Stimulated activated naive CD8-positive, alpha-beta T cell treated with anti-CD3 and anti-CD28 coated beads, Interleukin-15, amount 100 ng/mL, for 72 hours (primary cell): ENCODE measurements around the gene HFM1.
"Not testable (repeated sequence)": the region's sequence is repeated elsewhere in the genome, so short reads cannot be mapped to it uniquely, and the experiment has no call there.

Experiments used
- ATAC-seq: fragments of 150-1000 bp; cut with Tn5 transposase; 2 replicates; pipeline ENCODE4 v1.10.0; 2021; ENCODE audit warnings: mild to moderate bottlenecking, moderate library complexity
- DNase-seq, 2 donors: peaks; one replicate each; pipeline ENCODE4 v3.0.0; 2021 to 2022
- H3K27ac Mint-ChIP-seq, 2 donors: one replicate each; pipeline ENCODE4 v1.8.0; 2022; ENCODE audit warnings: mild to moderate bottlenecking in 2 of 2, mixed read lengths in 2 of 2, moderate library complexity in 2 of 2
- H3K27me3 Mint-ChIP-seq: one replicate; pipeline ENCODE4 v1.8.0; 2022; ENCODE audit warnings: mixed read lengths
- H3K4me1 Mint-ChIP-seq: one replicate; pipeline ENCODE4 v1.8.0; 2022; ENCODE audit warnings: mild to moderate bottlenecking, mixed read lengths
- H3K4me3 Mint-ChIP-seq, 2 donors: one replicate each; pipeline ENCODE4 v1.8.0; 2022; ENCODE audit warnings: mild to moderate bottlenecking in 2 of 2, mixed read lengths in 2 of 2, moderate library complexity in 1 of 2
- H3K9me3 Mint-ChIP-seq, 2 donors: one replicate each; pipeline ENCODE4 v1.8.0; 2022; ENCODE audit warnings: mixed read lengths in 2 of 2

HFM1 gene

DNA sequence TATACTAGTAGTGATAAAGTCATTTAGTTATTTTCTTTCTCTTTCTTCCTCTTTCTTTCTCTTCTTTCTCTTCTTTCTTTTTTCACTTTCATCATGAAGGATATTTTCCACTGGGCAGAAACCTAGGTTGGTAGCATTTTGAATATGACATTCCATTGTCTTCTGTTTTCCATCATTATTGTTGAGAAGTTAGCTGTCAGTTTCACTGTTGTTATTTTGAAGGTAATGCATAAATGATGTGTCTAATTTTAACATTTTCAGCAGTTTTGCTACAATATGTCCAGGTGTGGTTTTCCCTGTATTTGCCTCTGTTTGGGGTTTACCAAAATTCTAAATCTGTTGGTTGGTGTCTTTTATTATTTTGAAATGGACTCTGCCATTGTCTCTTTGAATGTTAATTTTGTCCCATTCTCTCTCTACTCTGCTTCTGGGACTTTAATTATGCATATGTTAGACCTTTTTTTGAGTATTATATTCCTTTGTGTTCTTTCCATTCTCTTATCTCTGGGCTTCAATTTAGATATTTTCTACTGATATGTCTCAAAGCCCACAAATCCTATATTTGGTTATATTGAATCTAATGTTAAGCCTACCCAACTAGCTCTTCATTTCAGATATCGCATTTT lies 96.7 kb downstream of the HFM1 start:
- ATAC-seq (no peak), DNase-seq (no peak)
- H3K4me1 Mint-ChIP-seq = no peaks in the 10 kb centered on the region
- H3K27ac Mint-ChIP-seq = no peak overlapping the region
- H3K4me3 Mint-ChIP-seq = no peak overlapping the region
- H3K27me3 Mint-ChIP-seq = no peaks in the 10 kb centered on the region
- H3K9me3 Mint-ChIP-seq = peaks cover 9 to 16% of the 10 kb centered on the region in 2 donors

DNA sequence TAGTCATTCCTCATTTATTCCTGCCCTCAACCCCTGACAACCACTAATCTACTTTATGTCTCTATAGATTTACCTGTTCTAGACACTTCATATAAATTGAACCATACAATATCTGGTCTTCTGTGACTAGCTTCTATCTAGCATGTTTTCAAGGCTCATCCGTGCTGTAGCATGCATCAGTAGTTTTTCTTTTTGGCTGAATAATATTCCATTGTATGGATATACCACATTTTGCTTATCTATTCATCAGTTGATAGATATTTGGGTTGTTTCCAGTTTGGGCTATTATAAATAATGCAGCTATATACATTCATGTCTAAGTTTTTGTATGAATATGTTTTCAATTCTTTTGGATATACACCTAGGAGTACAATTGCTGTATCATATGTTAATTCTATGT lies 101.5 kb downstream of the HFM1 start:
- ATAC-seq (no peak), DNase-seq (no peak)
- Mint-ChIP-seq H3K27me3 (no peaks in the 10 kb centered on the region), H3K9me3 (peaks cover 0 to 16% of the 10 kb centered on the region in 2 donors), H3K4me1 (no peaks in the 10 kb centered on the region), H3K27ac (no peak overlapping the region), H3K4me3 (no peak overlapping the region)

DNA sequence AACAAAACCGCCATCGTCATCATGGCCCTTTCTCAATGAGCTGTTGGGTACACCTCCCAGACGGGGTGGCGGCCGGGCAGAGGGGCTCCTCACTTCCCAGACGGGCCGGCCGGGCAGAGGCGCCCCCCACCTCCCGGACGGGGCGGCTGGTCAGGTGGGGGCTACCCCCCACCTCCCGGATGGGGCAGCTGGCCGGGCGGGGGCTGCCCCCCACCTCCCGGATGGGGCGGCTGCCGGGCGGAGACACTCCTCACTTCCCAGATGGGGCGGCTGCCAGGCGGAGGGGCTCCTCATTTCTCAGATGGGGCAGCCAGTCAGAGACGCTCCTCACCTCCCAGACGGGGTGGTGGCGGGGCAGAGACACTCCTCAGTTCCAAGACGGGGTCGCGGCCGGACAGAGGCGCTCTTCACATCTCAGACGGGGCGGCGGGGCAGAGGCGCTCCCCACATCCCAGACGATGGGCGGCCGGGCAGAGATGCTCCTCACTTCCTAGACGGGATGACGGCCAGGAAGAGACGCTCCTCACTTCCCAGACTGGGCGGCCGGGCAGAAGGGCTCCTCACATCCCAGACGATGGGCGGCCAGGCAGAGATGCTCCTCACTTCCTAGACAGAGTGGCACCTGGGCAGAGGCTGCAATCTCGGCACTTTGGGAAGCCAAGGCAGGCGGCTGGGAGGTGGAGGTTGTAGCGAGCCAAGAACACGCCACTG lies 115.6 kb downstream of the HFM1 start:
- not testable (repeated sequence) for H3K9me3 Mint-ChIP-seq, H3K27ac Mint-ChIP-seq, H3K27me3 Mint-ChIP-seq, ATAC-seq, H3K4me1 Mint-ChIP-seq, DNase-seq, H3K4me3 Mint-ChIP-seq

DNA sequence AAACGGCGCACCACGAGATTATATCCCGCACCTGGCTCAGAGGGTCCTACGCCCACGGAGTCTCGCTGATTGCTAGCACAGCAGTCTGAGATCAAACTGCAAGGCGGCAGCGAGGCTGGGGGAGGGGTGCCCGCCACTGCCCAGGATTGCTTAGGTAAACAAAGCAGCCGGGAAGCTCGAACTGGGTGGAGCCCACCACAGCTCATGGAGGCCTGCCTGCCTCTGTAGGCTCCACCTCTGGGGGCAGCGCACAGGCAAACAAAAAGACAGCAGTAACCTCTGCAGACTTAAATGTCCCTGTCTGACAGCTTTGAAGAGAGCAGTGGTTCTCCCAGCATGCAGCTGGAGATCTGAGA lies 117.7 kb downstream of the HFM1 start:
- H3K27me3 Mint-ChIP-seq = peaks cover 16% of the 10 kb centered on the region
- H3K9me3 Mint-ChIP-seq, H3K4me3 Mint-ChIP-seq, ATAC-seq, DNase-seq, H3K4me1 Mint-ChIP-seq, H3K27ac Mint-ChIP-seq: not testable (repeated sequence)

DNA sequence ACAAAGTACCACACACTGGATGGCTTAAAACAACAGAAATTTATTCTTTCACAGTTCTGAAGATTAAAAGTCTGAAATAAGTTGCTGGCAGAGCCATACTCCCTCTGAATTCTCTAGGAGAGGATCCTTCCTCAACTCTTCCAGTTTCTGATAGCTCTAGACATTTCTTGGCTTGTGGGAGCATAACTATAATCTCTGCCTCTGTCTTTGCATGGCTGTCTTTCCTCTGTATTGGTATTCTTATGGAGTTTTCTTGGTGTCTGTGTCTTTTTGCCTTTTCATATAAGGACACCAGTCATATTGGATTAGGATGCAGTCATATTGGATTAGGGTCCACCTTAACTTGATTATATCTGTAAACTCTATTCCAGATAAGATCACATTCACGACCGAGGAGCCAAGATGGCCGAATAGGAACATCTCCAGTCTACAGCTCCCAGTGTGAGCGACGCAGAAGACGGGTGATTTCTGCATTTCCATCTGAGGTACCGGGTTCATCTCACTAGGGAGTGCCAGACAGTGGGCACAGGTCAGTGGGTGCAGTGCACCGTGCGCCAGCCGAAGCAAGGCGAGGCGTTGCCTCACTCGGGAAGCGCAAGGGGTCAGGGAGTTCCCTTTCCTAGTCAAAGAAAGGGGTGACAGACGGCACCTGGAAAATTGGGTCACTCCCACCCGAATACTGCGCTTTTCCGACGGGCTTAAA lies 118.2 kb downstream of the HFM1 start:
- H3K27ac Mint-ChIP-seq, H3K4me1 Mint-ChIP-seq, ATAC-seq: not testable (repeated sequence)

DNA sequence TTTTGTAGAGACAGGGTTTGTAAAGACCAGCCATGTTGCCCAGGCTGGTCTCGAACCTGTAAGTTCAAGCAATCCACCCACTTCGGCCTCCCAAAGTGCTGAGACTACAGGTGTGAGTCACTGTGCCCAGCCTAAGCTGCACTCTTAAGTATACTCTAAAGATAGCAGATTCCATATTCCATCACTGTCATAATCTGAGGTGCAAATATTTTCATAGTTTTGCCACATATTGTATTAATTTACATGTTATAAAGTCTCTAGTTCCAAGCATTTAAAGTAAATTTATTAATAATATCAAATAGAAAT lies 121.3 kb downstream of the HFM1 start:
- H3K27me3 Mint-ChIP-seq = peaks cover 15% of the 10 kb centered on the region
- no peaks in the 10 kb centered on the region for H3K9me3 Mint-ChIP-seq
- H3K4me1 Mint-ChIP-seq = no peaks in the 10 kb centered on the region
- no peak overlapping the region for H3K27ac Mint-ChIP-seq
- ATAC-seq (no peak), DNase-seq (no peak)
- no peak overlapping the region for H3K4me3 Mint-ChIP-seq

More for the DNA sequence above, 118.2 kb downstream of the HFM1 start:
- not testable (repeated sequence) for DNase-seq, H3K4me3 Mint-ChIP-seq, H3K9me3 Mint-ChIP-seq
- peaks cover 17% of the 10 kb centered on the region for H3K27me3 Mint-ChIP-seq

DNA sequence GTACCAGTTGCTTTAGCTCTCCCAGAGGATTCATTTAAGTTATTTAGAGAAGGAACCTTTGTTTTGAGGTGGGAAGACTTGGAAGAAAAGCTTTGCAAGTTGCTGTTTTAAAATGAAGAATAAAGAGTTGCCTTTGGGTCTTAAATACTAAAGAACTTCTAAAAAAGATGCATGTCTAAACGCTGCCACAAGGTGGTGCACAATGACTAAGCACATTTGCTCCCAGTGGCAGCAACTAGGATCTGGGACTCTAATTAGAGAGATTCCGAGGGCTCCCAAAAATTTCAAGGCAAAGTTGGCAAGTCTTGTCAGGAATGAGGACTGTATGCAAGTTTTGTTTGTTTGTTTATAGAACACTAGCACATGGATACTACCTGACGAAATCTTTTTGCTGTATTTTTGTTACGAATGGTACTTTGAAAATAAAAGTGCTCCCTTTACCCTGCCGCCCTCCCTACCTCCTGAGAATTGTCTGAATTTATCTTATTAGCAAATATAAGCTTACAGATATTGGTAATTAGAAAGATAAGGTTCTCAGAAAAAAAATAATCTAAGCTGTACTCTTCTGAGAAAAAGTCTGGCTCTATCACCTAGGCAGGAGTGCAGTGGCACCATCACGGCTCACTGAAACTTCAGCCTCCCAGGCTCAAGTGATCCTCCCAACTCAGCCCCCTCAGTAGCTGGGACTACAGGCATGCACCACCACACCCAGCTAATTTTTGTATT lies 121.8 kb downstream of the HFM1 start:
- peaks cover 15% of the 10 kb centered on the region for H3K27me3 Mint-ChIP-seq
- H3K4me1 Mint-ChIP-seq = no peaks in the 10 kb centered on the region
- no peak for ATAC-seq
- no peak overlapping the region for H3K27ac Mint-ChIP-seq
- H3K9me3 Mint-ChIP-seq = no peaks in the 10 kb centered on the region
- H3K4me3 Mint-ChIP-seq = no peak overlapping the region
- peak; percentile 10 to 13 for DNase-seq

DNA sequence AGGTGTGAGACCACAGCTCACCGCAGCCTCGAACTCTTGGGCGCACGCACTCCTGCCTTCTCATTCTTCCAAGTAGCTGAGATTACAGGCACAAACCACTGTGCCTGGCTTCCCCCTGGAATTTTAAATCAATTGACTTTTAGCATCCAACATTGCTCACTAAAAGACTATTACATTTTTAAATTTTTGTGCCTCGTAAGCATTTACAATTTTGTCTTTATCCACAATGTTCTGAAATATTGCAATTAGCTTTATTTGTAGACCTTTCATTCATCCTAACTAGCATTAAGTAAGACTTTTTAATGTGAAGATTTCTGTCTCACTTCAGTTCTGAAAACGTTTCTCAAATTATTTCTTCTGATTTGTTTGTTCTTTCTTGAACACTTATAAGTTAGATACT lies 122.9 kb downstream of the HFM1 start:
- peaks cover 15% of the 10 kb centered on the region for H3K27me3 Mint-ChIP-seq
- H3K27ac Mint-ChIP-seq = no peak overlapping the region
- H3K9me3 Mint-ChIP-seq = no peaks in the 10 kb centered on the region
- DNase-seq = no peak
- no peaks in the 10 kb centered on the region for H3K4me1 Mint-ChIP-seq
- ATAC-seq = no peak
- no peak overlapping the region for H3K4me3 Mint-ChIP-seq

DNA sequence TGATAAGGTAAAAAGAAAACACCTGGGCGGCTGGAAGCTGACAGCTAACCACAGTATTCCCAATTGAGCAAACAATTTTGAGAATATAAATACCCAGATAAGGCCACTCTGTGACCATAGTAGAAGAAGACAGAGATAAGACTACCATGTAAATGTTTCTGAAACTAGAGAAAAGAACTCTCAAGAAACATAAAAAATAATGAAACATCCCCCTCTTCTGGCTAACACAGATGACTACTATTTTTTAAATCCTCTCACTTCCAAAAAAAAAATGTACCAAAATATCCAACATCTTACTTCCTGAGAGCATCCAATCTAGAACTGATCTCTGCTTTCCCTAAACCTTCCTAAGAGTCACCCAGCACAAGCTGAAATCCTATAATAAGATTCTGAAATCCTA lies 125.9 kb downstream of the HFM1 start:
- ATAC-seq = no peak
- no peak for DNase-seq
- H3K4me1 Mint-ChIP-seq = no peaks in the 10 kb centered on the region
- H3K27ac Mint-ChIP-seq = no peak overlapping the region
- no peak overlapping the region for H3K4me3 Mint-ChIP-seq
- H3K9me3 Mint-ChIP-seq = no peaks in the 10 kb centered on the region
- peaks cover 15% of the 10 kb centered on the region for H3K27me3 Mint-ChIP-seq

DNA sequence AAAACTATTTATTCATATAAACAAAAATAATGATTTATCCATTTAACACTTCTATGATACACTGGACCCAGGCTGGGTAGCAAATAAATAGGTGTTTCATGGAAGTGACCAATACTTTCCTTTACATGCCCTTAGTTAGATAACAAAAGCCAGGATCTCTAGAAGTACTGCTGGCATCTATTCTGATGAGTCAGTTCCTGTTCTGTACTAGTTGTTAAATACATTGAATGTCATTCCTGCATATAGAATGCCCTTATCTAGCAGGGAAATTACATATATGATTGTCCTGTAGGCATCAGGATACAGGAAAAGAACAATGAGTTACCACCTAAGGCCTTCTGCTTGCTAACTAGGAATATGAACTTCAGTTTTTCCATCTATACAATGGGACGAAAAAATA lies 130.8 kb downstream of the HFM1 start:
- no peak for ATAC-seq
- H3K27ac Mint-ChIP-seq = no peak overlapping the region
- H3K4me3 Mint-ChIP-seq = no peak overlapping the region
- H3K27me3 Mint-ChIP-seq = no peaks in the 10 kb centered on the region
- DNase-seq = no peak
- H3K9me3 Mint-ChIP-seq = no peaks in the 10 kb centered on the region
- no peaks in the 10 kb centered on the region for H3K4me1 Mint-ChIP-seq

DNA sequence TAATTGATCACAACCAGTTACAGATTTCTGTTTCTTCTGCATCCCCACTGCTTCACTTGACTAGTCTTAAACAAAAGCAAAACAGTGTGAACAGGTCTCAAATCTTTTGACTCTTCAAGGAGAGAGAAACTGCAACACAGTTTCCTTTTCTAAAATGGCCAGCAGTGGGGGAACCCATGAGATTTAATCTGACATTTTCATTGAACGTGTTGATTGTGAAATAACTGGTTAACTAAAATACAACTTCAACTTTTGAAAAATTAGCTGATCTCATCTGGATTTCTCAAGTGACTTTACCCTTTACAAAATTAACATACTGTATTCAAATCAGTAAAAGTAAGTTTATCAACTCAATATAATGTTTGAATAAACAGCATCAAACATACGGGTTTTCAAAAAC lies 143.0 kb downstream of the HFM1 start:
- H3K9me3 Mint-ChIP-seq = no peaks in the 10 kb centered on the region
- ATAC-seq = no peak

DNA sequence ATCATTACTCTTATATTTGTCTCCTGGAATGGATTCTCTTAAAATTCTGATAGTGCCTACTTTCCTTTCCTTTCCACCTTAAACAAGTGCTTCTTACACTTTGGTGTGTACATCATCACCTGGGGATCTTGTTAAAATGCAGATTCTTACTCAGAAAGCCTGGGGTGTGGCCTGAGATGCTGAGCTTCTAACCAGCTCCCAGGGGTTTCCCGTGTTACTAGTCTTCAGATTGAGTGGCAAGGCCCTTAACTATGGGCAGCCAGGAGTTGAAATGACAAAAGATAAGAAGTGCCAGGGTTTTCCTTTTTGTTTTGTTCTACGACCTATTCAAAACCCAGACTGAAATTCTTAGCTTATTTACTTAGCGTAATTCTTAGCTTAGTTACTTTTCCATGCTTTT lies 159.2 kb downstream of the HFM1 start:
- H3K27ac Mint-ChIP-seq = no peak overlapping the region
- peaks cover 23% of the 10 kb centered on the region for H3K27me3 Mint-ChIP-seq
- no peak overlapping the region for H3K4me3 Mint-ChIP-seq
- H3K4me1 Mint-ChIP-seq = no peaks in the 10 kb centered on the region
- ATAC-seq (no peak), DNase-seq (no peak)
- H3K9me3 Mint-ChIP-seq = no peaks in the 10 kb centered on the region

More for the DNA sequence above, 143.0 kb downstream of the HFM1 start:
- DNase-seq = no peak
- Mint-ChIP-seq H3K27ac (no peak overlapping the region), H3K27me3 (no peaks in the 10 kb centered on the region), H3K4me1 (no peaks in the 10 kb centered on the region), H3K4me3 (no peak overlapping the region)

DNA sequence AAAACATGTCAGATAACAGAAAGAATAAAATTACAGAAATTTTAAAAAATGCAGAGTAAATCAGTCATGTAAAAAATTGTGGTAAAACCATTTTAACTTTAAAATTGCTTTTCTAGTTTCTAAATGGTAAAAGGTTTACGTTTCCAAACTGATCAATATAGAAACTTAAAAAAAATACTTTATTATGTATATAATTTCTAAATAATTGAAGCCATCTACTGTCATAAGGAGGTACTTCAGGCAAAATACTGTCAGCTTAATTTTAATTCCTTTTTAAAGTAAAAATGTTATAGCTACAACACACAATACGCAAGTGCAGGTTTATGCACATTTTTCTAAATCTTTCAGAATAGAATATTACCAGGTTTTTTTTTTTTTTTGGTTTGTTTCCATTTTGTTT lies 159.9 kb downstream of the HFM1 start:
- Mint-ChIP-seq H3K27ac (no peak overlapping the region), H3K4me1 (no peaks in the 10 kb centered on the region), H3K9me3 (no peaks in the 10 kb centered on the region), H3K27me3 (peaks cover 17% of the 10 kb centered on the region), H3K4me3 (no peak overlapping the region)
- DNase-seq (no peak), ATAC-seq (no peak)

DNA sequence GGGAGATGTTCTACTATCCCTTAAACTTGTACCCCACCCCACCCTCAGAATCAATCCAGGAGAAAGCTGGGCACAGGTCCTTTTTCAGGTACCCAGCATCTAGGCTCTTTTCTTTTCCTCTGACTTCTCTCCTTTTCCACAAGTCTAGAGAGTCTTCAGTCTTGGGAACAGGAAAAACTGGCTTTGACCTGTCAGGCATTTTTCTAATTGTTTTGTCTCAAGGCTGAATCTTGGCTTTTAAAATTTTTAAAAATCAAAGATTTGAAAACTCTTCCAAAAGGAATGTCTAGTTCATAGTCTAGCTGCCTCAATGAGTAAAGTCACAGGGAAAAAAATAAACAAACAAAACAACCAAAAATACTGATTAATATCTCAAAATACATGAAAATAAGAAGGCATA lies 161.5 kb downstream of the HFM1 start:
- Mint-ChIP-seq H3K9me3 (no peaks in the 10 kb centered on the region), H3K27ac (no peak overlapping the region), H3K4me3 (no peak overlapping the region), H3K27me3 (peaks cover 3% of the 10 kb centered on the region), H3K4me1 (no peaks in the 10 kb centered on the region)
- DNase-seq (no peak), ATAC-seq (no peak)

DNA sequence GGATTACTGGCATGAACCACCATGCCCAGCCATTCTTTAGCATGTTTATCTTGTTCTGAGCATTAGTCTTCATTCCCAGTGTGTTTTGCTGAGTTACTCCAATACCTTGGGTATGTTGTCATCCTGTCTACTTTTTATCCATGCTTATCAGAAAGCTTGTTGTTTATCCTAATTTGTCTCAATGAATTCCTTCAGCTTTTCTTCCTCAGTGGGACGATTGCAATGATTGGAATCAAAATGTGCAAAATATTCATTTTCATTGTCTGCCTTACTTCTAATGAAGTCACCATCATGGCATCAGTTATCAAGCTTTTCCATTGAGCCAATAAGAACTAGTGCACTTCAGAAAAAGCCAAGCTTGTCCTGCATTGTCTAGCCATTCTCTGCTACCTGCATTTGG lies 170.5 kb downstream of the HFM1 start:
- no peak overlapping the region for H3K27ac Mint-ChIP-seq
- H3K4me1 Mint-ChIP-seq = no peaks in the 10 kb centered on the region
- ATAC-seq (no peak), DNase-seq (no peak)
- H3K9me3 Mint-ChIP-seq = no peaks in the 10 kb centered on the region
- no peak overlapping the region for H3K4me3 Mint-ChIP-seq
- peaks cover 18% of the 10 kb centered on the region for H3K27me3 Mint-ChIP-seq

DNA sequence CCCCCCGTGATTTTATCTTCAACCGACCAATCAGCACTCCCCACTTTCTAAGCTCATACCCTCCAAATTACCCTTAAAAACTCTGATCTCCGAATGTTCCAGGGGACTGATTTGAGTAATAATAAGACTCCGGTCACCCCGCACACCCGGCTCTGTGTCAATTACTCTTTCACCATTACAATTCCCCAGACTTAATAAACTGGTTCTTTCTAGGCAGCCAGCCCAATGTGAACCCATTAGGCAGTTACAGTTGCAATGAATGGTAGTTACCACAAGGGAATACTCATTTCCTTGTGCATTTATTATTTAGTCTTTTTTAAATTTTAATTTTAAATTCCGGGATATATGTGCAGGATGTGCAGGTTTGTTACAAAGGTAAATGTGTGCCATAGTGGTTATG lies 177.9 kb downstream of the HFM1 start:
- Mint-ChIP-seq H3K4me1 (no peaks in the 10 kb centered on the region), H3K27me3 (no peaks in the 10 kb centered on the region), H3K27ac (no peak overlapping the region), H3K9me3 (no peaks in the 10 kb centered on the region), H3K4me3 (no peak overlapping the region)
- ATAC-seq = no peak
- no peak for DNase-seq
